Heart left ventricle (tissue), 16 donors: ENCODE measurements around the gene SALL1. TPM values are rescaled to one million over a fixed set of nuclear protein-coding genes. Genes with fewer than 3 reads are reported as not detected.
A peak's percentile ranks its signal among the peaks of the same experiment; 100 is the strongest.

Source experiments
- ATAC-seq, 4 donors: fragments of 200-7000 bp; cut with Tn5 transposase; one replicate each; pipeline ENCODE4 v1.9.1; 2020 to 2022; ENCODE audit warnings: moderate library complexity in 4 of 4, mild to moderate bottlenecking in 3 of 4, moderate number of reproducible peaks in 1 of 4
- DNase-seq, 5 donors: peaks; one replicate each; pipeline ENCODE4 v3.0.0-alpha.2; 2020
- H3K27ac ChIP-seq, 12 donors: fragments of 200-600 bp; sonication (generic) in 4 of 12; one replicate each; pipeline versions ENCODE4 v1.5.0 to v1.8.0; 2016 to 2022; ENCODE audit warnings: mild to moderate bottlenecking in 2 of 12
- H3K27me3 ChIP-seq, 9 donors: fragments of 200-600 bp; sonication (generic) in 2 of 9; one replicate each; pipeline versions ENCODE4 v1.5.1 to v1.8.0; 2016 to 2022; ENCODE audit warnings: mild to moderate bottlenecking in 3 of 9
- H3K36me3 ChIP-seq, 9 donors: fragments of 200-600 bp; sonication (generic) in 2 of 9; one replicate each; pipeline versions ENCODE4 v1.5.0 to v1.8.0; 2018 to 2022; ENCODE audit warnings: mild to moderate bottlenecking in 2 of 9
- H3K4me1 ChIP-seq, 12 donors: fragments of 200-600 bp; sonication (generic) in 4 of 12; one replicate each; pipeline versions ENCODE4 v1.5.0 to v1.8.0; 2016 to 2022; ENCODE audit warnings: mild to moderate bottlenecking in 3 of 12
- H3K4me3 ChIP-seq, 12 donors: fragments of 200-600 bp; sonication (generic) in 4 of 12; one replicate each; pipeline versions ENCODE4 v1.5.0 to v1.8.0; 2017 to 2022; ENCODE audit warnings: mild to moderate bottlenecking in 9 of 12, moderate library complexity in 4 of 12
- H3K9me3 ChIP-seq, 12 donors: fragments of 200-600 bp; sonication (generic) in 4 of 12; one replicate each; pipeline versions ENCODE4 v1.5.0 to v1.8.0; 2016 to 2022; ENCODE audit warnings: mild to moderate bottlenecking in 1 of 12
- POLR2A ChIP-seq, 2 donors: fragments of 450-650 bp; IDR thresholded peaks; one replicate each; pipeline ENCODE4 v1.6.1; 2017; ENCODE audit warnings: antibody characterized with exemption in 2 of 2, mild to moderate bottlenecking in 2 of 2, moderate library complexity in 2 of 2
- WGBS, 4 donors: extraction: QIAGEN DNeasy Blood & Tissue Kit in 2 of 4; methylation state at CpG; one replicate each; pipeline versions ENCODE4 v1.1.5 to v1.1.7; 2013 to 2018; 5-methylcytosine and 5-hydroxymethylcytosine counted together
- intact Hi-C, 10 donors: fragments of 100-400 bp; cut with DNase I; formaldehyde crosslinking; loops; one replicate each; pipeline versions ENCODE4 v1.11.1 to v1.14.2; 2022
- long read RNA-seq, 3 donors: library from polyadenylated mRNA; unstranded; transcript quantifications; one replicate each; pipeline ENCODE4 v2.0.0, GENCODE V29; 2020 to 2021
- polyA plus RNA-seq, 2 donors: library from polyadenylated mRNA; stranded (reverse); fragments of 200-250 nt; gene quantifications; one replicate each; pipeline ENCODE4 v1.2.3, GENCODE V29; 2013
- total RNA-seq, 9 donors: library from RNA; depleted of rRNA in 2 of 9; stranded (reverse); fragments of >200 nt in 2 of 9; fragmentation: NEBNext Ultra II Directional in 3 of 9; extraction: Animal tissue kit (Norgen Biotek cat#: 25700) in 3 of 9; gene quantifications; one replicate each; pipeline versions ENCODE4 v1.1.0 to v1.2.4, GENCODE V29; 2016 to 2023
- TF ChIP-seq, protein P1 (sequence below), 12 donors: fragments of 200-600 bp; sonication (generic) in 4 of 12; IDR thresholded peaks; one replicate each; pipeline versions ENCODE4 v1.5.0 to v1.8.0; 2018 to 2022; ENCODE audit warnings: antibody characterized with exemption in 12 of 12, mild to moderate bottlenecking in 5 of 12
- donor health status: ischemic (EF 13 %, LVEDD 7.1; RV severe dilation, severe dysfunction).
- donor health status: healthy with polysubstance abuse.
- donor health status: DM: no; HTN: yes; CAD: no.
- donor health status: DM: no; HTN: no; CAD: no.
- donor health status: ischemic (EF 25% LVEDD 6.9; RV normal size, moderate dysfunction).
- donor health status: ischemic (EF 25% LVEDD 5.7; RV mildly dilated, moderate dysfunction).
- donor health status: healthy.
- donor health status: DM: yes; HTN: yes; CAD: no.
- donor health status: ischemic (EF 35%, LVEDD 5.7; RV mildly dilated, moderate dysfunction).
- donor health status: nonischemic (EF 11% LVEDD 7.7; RV severe dilation, severe dysfunction).
- donor health status: DM: yes; HTN: yes; CAD: no.
- donor health status: PGD.
- donor health status: ischemic (EF 29% LVEDD 5.4; RV normal size, mild dysfunction).
- donor health status: nonischemic (EF 23%, LVEDD 6.1; RV moderate dilation, normal function).

The SALL1 gene
- total RNA-seq, result under 1 TPM in 5 of 9 donors, not detected in 4; 0.05 to 0.75 (median 0.13) TPM
- under 1 TPM; 0.08 TPM for polyA plus RNA-seq
- long read RNA-seq, donor 1, result 0 reads
- long read RNA-seq, donor 2, result 0 reads
- long read RNA-seq, donor 3, result 0 reads

GRCh38 chr16:51150888-51151320, at the start of gene SALL1:
Gene SALL1, minus strand, starts transcription at chr16:51151270. Its CDS starts 29 bp downstream, at chr16:51151241.
- ATAC-seq (no peak), DNase-seq (no peak)
- Histone ChIP-seq H3K27me3 (peaks cover 49 to 98% (median 87%) of the 10 kb centered on the region in 9 donors), H3K36me3 (no peaks in the 10 kb centered on the region), H3K4me3 (peak within 1 kb of the TSS; percentile 34 to 62 (median 50)), H3K27ac (peak within 1 kb of the TSS in 3 of 12 donors; percentile 28 to 57 (median 45)), H3K4me1 (peaks cover 0 to 47% (median 17%) of the 10 kb centered on the region in 12 donors), H3K9me3 (no peaks in the 10 kb centered on the region)
- TF ChIP-seq, protein P1, sequence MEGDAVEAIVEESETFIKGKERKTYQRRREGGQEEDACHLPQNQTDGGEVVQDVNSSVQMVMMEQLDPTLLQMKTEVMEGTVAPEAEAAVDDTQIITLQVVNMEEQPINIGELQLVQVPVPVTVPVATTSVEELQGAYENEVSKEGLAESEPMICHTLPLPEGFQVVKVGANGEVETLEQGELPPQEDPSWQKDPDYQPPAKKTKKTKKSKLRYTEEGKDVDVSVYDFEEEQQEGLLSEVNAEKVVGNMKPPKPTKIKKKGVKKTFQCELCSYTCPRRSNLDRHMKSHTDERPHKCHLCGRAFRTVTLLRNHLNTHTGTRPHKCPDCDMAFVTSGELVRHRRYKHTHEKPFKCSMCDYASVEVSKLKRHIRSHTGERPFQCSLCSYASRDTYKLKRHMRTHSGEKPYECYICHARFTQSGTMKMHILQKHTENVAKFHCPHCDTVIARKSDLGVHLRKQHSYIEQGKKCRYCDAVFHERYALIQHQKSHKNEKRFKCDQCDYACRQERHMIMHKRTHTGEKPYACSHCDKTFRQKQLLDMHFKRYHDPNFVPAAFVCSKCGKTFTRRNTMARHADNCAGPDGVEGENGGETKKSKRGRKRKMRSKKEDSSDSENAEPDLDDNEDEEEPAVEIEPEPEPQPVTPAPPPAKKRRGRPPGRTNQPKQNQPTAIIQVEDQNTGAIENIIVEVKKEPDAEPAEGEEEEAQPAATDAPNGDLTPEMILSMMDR (IDR thresholded peaks at IDR 0.05), result no peak
- 2% methylated on average over 37 to 38 of the region's 38 CpGs for WGBS, 4 donors
- intact Hi-C loops, result no loop called here

DNA sequence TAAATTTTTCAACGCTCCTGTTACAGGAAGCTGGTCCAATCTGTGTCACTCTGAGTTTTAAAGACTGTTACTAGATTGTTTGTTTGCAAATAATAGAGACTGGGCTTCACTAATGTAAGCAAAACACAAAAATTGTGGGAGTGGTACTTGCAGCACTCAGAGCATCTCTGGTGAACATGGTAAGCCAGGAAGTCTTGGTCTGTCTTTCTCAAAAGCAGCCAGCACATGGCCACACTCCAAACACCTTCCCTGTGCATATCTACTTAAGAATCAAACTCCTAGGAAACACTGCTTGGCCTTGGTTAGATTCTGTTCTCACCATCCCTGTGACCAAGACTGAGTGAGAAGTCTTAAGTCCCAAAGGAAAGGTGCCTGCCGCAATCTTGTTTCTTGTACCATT, 49.7 kb upstream of the SALL1 start:
- H3K27me3 ChIP-seq, result peaks cover 0 to 6% (median 0%) of the 10 kb centered on the region in 9 donors
- no peak overlapping the region for H3K4me3 ChIP-seq
- TF ChIP-seq, protein P1 (IDR thresholded peaks at IDR 0.05), result no peak
- no peak for TF ChIP-seq POLR2A (IDR thresholded peaks at IDR 0.05)
- ATAC-seq (no peak), DNase-seq (no peak)
- 48 to 100% (median 64%) methylated on average over 1 to 2 of the region's 2 CpGs for WGBS, 4 donors
- no peak overlapping the region for H3K27ac ChIP-seq
- H3K36me3 ChIP-seq, result no peaks in the 10 kb centered on the region
- no peaks in the 10 kb centered on the region for H3K4me1 ChIP-seq
- H3K9me3 ChIP-seq, result peaks cover 0 to 14% (median 0%) of the 10 kb centered on the region in 12 donors
- intact Hi-C loops, result no loop called here

DNA sequence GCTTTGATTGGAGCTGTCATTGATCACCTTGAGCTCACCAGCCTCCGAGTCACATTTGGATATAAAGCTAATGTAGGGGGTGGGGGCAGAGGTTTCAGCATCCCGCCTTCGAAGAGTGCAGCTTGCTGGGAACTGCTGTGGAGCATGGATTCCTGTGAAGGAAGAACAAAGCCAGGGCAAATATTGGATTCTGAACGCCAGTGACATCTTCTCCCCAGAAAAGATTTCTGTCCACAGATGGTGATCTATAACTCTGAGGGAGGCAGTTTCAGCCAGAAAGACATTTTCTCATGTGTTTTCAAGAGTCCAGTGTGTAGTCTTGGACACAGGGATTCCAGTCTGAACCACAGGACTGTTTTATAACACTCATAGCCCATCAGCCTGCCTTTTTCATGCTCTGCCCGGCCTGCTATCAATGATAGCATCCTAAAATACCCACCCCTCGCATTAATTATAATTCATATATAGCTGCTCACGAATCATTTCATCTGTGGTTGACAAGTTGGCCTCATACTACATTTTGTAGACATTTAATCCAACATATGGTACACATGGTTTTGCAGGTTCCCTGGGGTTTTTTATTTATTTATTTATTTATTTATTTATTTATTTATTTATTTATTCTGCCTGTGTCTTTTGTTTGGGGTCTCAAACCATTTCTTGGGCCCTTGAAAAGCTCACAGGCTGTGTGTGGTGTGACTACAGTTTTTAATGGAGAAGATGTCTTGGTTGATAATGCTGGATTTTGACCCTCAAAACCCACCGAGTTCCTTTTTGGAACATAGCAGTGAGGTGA, 47.1 kb upstream of the SALL1 start:
- 65 to 71% (median 69%) methylated on average over 8 of the region's 8 CpGs for WGBS, 4 donors
- DNase-seq, result no peak
- Histone ChIP-seq H3K4me1 (no peaks in the 10 kb centered on the region), H3K36me3 (no peaks in the 10 kb centered on the region), H3K4me3 (no peak overlapping the region), H3K27me3 (peaks cover 0 to 6% (median 0%) of the 10 kb centered on the region in 9 donors), H3K9me3 (peaks cover 0 to 14% (median 0%) of the 10 kb centered on the region in 12 donors), H3K27ac (no peak overlapping the region)
- no peak for TF ChIP-seq POLR2A (IDR thresholded peaks at IDR 0.05)
- TF ChIP-seq, protein P1 (IDR thresholded peaks at IDR 0.05), result no peak
- intact Hi-C loops, result no loop called here
- ATAC-seq, result no peak

DNA sequence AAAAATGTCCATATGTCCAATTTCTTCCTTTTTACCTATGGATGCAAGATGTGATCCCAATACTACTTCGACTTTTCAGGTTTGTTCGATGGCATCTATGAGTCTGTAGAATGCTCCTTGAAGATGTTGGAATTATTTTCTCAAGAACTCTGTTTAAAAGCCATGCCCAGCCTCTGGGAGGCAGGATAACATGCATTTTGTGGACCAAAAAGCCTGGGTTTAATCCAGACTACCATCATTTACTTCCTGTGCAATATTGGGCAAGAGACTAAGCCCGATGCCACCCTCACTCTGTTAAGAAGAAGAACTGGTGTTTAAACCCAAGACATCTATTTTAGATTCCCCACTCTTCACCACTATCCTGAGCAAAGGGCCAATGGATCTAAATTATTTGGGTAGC, 42.8 kb upstream of the SALL1 start:
- no peaks in the 10 kb centered on the region for H3K36me3 ChIP-seq
- no peak for DNase-seq

More for the DNA sequence above, 42.8 kb upstream of the SALL1 start:
- Histone ChIP-seq H3K27me3 (peaks cover 0 to 14% (median 0%) of the 10 kb centered on the region in 9 donors), H3K4me3 (no peak overlapping the region), H3K27ac (no peak overlapping the region), H3K4me1 (no peaks in the 10 kb centered on the region), H3K9me3 (no peaks in the 10 kb centered on the region)
- ATAC-seq, result no peak
- whole genome bisulfite sequencing, 4 donors, result 84 to 88% (median 86%) methylated on average over 3 of the region's 3 CpGs
- TF ChIP-seq, protein P1 (IDR thresholded peaks at IDR 0.05), result no peak
- no peak for TF ChIP-seq POLR2A (IDR thresholded peaks at IDR 0.05)
- intact Hi-C loops, result no loop called here
